K562 (cell line): ENCODE data around the gene SLC26A11. TPM values are rescaled to one million over a fixed set of nuclear protein-coding genes. Genes with fewer than 3 reads are reported as not detected.

Experiments
- ATAC-seq: fragments of 200-7000 bp; cut with Tn5 transposase; 3 replicates; pipeline ENCODE4 v1.9.1; 2020; ENCODE audit warnings: moderate library complexity
- BruUV-seq: library from RNA; stranded (reverse); fragments of 400-500 nt; replicated peaks from 2 replicates; lab custom pipeline; 2021; lab: Mats Ljungman, UMichigan
- CTCF ChIA-PET: fragments of 300-600 bp; formaldehyde crosslinking; extraction: SDS; loops from one replicate; lab custom pipeline; 2021; ENCODE audit warnings: low intra/inter-chr PET ratio; lab: Yijun Ruan, JAX
- POLR2A ChIA-PET: fragments of 300-600, 350-650 bp; sonication (Branson Sonifier 250); formaldehyde crosslinking; extraction: SDS; loops from one replicate; lab custom pipeline; 2021; ENCODE audit warnings: antibody characterized with exemption, inconsistent platforms; lab: Yijun Ruan, JAX
- DNase-seq, 4 experiments: peaks; one replicate each; pipeline versions ENCODE4 v3.0.0 to v3.0.0-alpha.2; 2011 to 2018; ENCODE audit warnings: low spot score in 3 of 4, mixed read lengths in 3 of 4; ENCODE audit errors: extremely low read depth in 1 of 4
- FAIRE-seq: peaks from 2 replicates; lab custom pipeline; 2011; peaks lifted over from hg19 to GRCh38; lab: Jason Lieb, UNC
- H2AFZ ChIP-seq: 2 replicates; pipeline ENCODE4 v1.6.0; 2011; ENCODE audit warnings: low read depth, low read length, control low read depth, inconsistent platforms
- H3K27ac ChIP-seq: fragments of 200-600 bp; 3 replicates; pipeline ENCODE4 v1.8.0; 2011; ENCODE audit warnings: low read depth, mild to moderate bottlenecking, control low read depth, inconsistent platforms, low read length, moderate library complexity, mixed read lengths; ENCODE audit errors: extremely low read depth
- H3K27me3 ChIP-seq, 2 experiments: fragments of 300-600 bp in 1 of 2; 2 replicates in 1 of 2; 3 replicates in 1 of 2; pipeline versions ENCODE4 v1.6.0 to v1.8.0; 2011; ENCODE audit warnings: inconsistent platforms in 2 of 2, low read length in 2 of 2, mild to moderate bottlenecking in 1 of 2, mixed read lengths in 1 of 2, moderate library complexity in 1 of 2; ENCODE audit not compliant: control insufficient read depth in 2 of 2, insufficient read depth in 2 of 2
- H3K36me3 ChIP-seq: fragments of 300-600 bp; 3 replicates; pipeline ENCODE4 v1.8.0; 2011; ENCODE audit warnings: mild to moderate bottlenecking, low read length, inconsistent platforms; ENCODE audit not compliant: control insufficient read depth, insufficient read depth
- H3K4me1 ChIP-seq, 2 experiments: fragments of 200-600 bp in 1 of 2; replicated peaks in 1 of 2; 2 replicates in 1 of 2; 3 replicates in 1 of 2; pipeline versions ENCODE4 v1.5.1 to v1.8.0; 2011; ENCODE audit warnings: inconsistent platforms in 2 of 2, low read length in 2 of 2, mild to moderate bottlenecking in 1 of 2, mixed read lengths in 1 of 2, moderate library complexity in 1 of 2; ENCODE audit not compliant: control insufficient read depth in 2 of 2, insufficient read depth in 2 of 2
- H3K4me2 ChIP-seq: 2 replicates; pipeline ENCODE4 v1.6.1; 2011; ENCODE audit warnings: low read length, control low read depth, inconsistent platforms, mixed read lengths; ENCODE audit not compliant: insufficient read depth
- H3K4me3 ChIP-seq: fragments of 200-600 bp; sonication (generic), shearing (Covaris generic); 2 replicates; pipeline ENCODE4 v1.5.1; 2016; ENCODE audit warnings: control low read depth, inconsistent platforms
- H3K79me2 ChIP-seq: fragments of 200-600 bp; 3 replicates; pipeline ENCODE4 v1.8.0; 2011; ENCODE audit warnings: low read length, inconsistent platforms; ENCODE audit not compliant: control insufficient read depth, insufficient read depth
- H3K9ac ChIP-seq, 2 experiments: 2 replicates each; pipeline versions ENCODE4 v1.6.0 to v1.6.1; 2011; ENCODE audit warnings: low read depth in 2 of 2, low read length in 2 of 2, control low read depth in 1 of 2, inconsistent platforms in 1 of 2, mild to moderate bottlenecking in 1 of 2, mixed read lengths in 1 of 2; ENCODE audit not compliant: insufficient read depth in 1 of 2
- H3K9me1 ChIP-seq: one replicate; pipeline ENCODE4 v1.6.0; 2011; ENCODE audit warnings: inconsistent platforms, mild to moderate bottlenecking, low read length, moderate library complexity; ENCODE audit not compliant: control insufficient read depth, insufficient read depth
- H3K9me3 ChIP-seq: replicated peaks from 2 replicates; pipeline ENCODE4 v1.5.1; 2011; ENCODE audit warnings: low read depth, low read length, inconsistent platforms; ENCODE audit not compliant: control insufficient read depth, insufficient read depth
- H4K20me1 ChIP-seq: replicated peaks from 2 replicates; pipeline ENCODE4 v1.6.1; 2011; ENCODE audit warnings: low read length, inconsistent platforms, mixed read lengths; ENCODE audit not compliant: control insufficient read depth, insufficient read depth
- MED1 ChIP-seq: sonication (generic); formaldehyde crosslinking; IDR thresholded peaks from 2 replicates; pipeline ENCODE4 v1.8.1; 2023; ENCODE audit warnings: missing genetic modification reagents, borderline replicate concordance
- NR1H2 ChIP-seq: sonication (generic); formaldehyde crosslinking; IDR thresholded peaks from 2 replicates; pipeline ENCODE4 v1.4.0; 2020; ENCODE audit warnings: mild to moderate bottlenecking, missing genetic modification reagents
- SREBF2 ChIP-seq: sonication (generic); formaldehyde crosslinking; IDR thresholded peaks from 2 replicates; pipeline ENCODE4 v1.4.0; 2020; ENCODE audit warnings: mild to moderate bottlenecking, missing genetic modification reagents
- STAT5A ChIP-seq: IDR thresholded peaks from 2 replicates; pipeline ENCODE4 v1.6.1; 2012; ENCODE audit warnings: low read length, inconsistent platforms, borderline replicate concordance
- THRAP3 ChIP-seq: fragments of 450-650 bp; IDR thresholded peaks from 2 replicates; pipeline ENCODE4 v1.6.1; 2016; ENCODE audit warnings: mild to moderate bottlenecking, inconsistent platforms, borderline replicate concordance
- WGBS: fragments of 100-300 bp; shearing (Covaris generic); methylation state at CpG from one replicate; pipeline ENCODE4 v1.1.6; 2016; ENCODE audit warnings: low coverage, mixed read lengths; ENCODE audit not compliant: insufficient coverage; ENCODE audit errors: missing lambda C conversion rate; 5-methylcytosine and 5-hydroxymethylcytosine counted together
- in situ Hi-C: fragments of 300-500 bp; cut with MboI; formaldehyde crosslinking; loops from 4 replicates; pipeline ENCODE4 v1.15.0; 2018; ENCODE audit warnings: inconsistent platforms, mixed read lengths
- intact Hi-C: fragments of 100-400 bp; cut with micrococcal nuclease; formaldehyde crosslinking; loops from 2 replicates; pipeline ENCODE4 v1.14.2; 2022
- polyA plus RNA-seq, 8 experiments: library from polyadenylated mRNA; depleted of rRNA in 4 of 8; stranded (reverse) in 5 of 8; unstranded in 3 of 8; fragments of >200 nt; fragmentation: Nextera tagmentation in 2 of 8; fragmentation: Illumina TruSeq in 1 of 8; extraction: Ambion mirVana in 2 of 8; extraction: Trizol in 1 of 8; gene quantifications; 2 replicates each; pipeline versions ENCODE4 v1.2.1 to v1.2.3, GENCODE V29; 2011 to 2014; ENCODE audit warnings: inconsistent platforms in 1 of 8, missing spikeins in 1 of 8
- total RNA-seq, 7 experiments: library from RNA; depleted of rRNA in 6 of 7; stranded (reverse); fragments of >200 nt in 6 of 7; fragmentation: Illumina TruSeq in 2 of 7; extraction: Trizol in 2 of 7; gene quantifications; 2 replicates each; pipeline versions ENCODE4 v1.2.1 to v1.2.3, GENCODE V29; 2011 to 2021; ENCODE audit warnings: low replicate concordance in 1 of 7
- TF ChIP-seq, protein P1 (sequence below), 2 experiments: fragments of 250-450 bp in 1 of 2; fragments of 450-650 bp in 1 of 2; sonication (Bioruptor Pico) in 1 of 2; IDR thresholded peaks; 2 replicates each; pipeline versions ENCODE4 v1.6.1 to v1.8.0; 2016 to 2021; ENCODE audit warnings: mild to moderate bottlenecking in 2 of 2, moderate library complexity in 2 of 2, missing compliant biosample characterization in 1 of 2, missing genetic modification characterization in 1 of 2
- TF ChIP-seq, protein P2 (sequence below), 2 experiments: fragments of 450-650 bp; formaldehyde crosslinking in 1 of 2; IDR thresholded peaks; 2 replicates each; pipeline versions ENCODE4 v1.4.0 to v1.6.1; 2014 to 2020; ENCODE audit warnings: mild to moderate bottlenecking in 2 of 2, borderline replicate concordance in 1 of 2, low read depth in 1 of 2
- TF ChIP-seq, protein P3 (sequence below): sonication (generic); formaldehyde crosslinking; IDR thresholded peaks from 2 replicates; pipeline ENCODE4 v1.8.0; 2022; ENCODE audit warnings: missing genetic modification reagents, mild to moderate bottlenecking, moderate library complexity, borderline replicate concordance

The SLC26A11 gene
- total and polyA plus RNA-seq, 9 of the 15 experiments (the other 6 are each of a cell fraction or from before 2014, with no cell fraction given) = 0.06 to 3.1 (median 1.2) TPM; not detected in 1

DNA sequence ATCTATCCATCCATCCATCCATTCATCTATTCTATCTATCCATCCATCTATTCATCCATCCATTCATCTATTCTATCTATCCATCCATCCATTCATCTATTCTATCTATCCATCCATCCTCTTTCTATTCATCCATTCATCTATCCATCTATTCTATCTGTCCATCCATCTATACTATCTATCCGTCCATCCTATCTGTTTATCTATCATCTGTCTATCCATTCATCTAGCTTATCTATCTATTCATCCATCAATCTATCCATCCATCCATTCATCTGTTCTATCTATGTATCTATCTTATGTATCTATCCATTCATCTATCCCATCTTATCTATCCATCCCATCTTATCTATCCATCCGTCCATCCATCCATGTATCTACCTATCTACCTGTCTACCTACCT lies 49.2 kb downstream of the SLC26A11 start (continued):
- TF ChIP-seq, protein P1, sequence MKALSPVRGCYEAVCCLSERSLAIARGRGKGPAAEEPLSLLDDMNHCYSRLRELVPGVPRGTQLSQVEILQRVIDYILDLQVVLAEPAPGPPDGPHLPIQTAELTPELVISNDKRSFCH (CRISPR knock-in tag; IDR thresholded peaks at IDR 0.05) = no peak
- TF ChIP-seq, protein P1 (tag; IDR thresholded peaks at IDR 0.05) = no peak
- peak; percentile 84; the same call in 1 of the 2 replicates for TF ChIP-seq THRAP3

DNA sequence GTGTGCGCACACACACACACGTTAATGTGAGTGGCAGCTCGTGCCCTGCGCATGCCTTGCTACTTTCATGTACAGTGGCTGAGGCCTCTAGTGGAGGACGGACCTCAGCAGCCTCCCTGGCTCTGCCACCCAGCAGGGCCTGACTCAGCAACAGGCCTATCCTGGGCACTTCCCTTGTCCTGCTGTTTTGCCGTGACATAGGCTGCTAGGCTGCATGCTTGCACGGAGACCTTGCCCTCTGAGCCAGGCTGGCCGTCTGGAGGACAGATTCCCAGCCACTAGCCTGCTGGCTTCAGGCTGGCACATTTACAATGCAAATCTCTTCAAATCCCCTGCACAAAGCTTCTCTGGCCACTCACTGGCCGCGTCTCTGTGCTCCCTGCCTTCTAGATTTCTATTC lies 49.9 kb downstream of the SLC26A11 start:
- FAIRE-seq (no peak), ATAC-seq (no peak), DNase-seq (no peak)
- H2AFZ ChIP-seq = no peak overlapping the region
- H3K27me3 ChIP-seq = no peaks in the 10 kb centered on the region
- no peak overlapping the region for H3K4me3 ChIP-seq
- H3K9me1 ChIP-seq = no peaks in the 10 kb centered on the region
- no peaks in the 10 kb centered on the region for H3K9me3 ChIP-seq
- no TSS peak for BruUV-seq
- H4K20me1 ChIP-seq = no peaks in the 10 kb centered on the region
- H3K36me3 ChIP-seq = peaks cover 15% of the 10 kb centered on the region; the same call in 2 of the 3 replicates
- H3K4me1 ChIP-seq = peaks cover 0 to 9% of the 10 kb centered on the region in 2 experiments; a peak in 2 of 5 replicates
- H3K9ac ChIP-seq = no peak overlapping the region
- WGBS = 78% methylated on average over 10 of the region's 10 CpGs
- CTCF ChIA-PET = no interaction called here
- no peak overlapping the region for H3K4me2 ChIP-seq
- H3K79me2 ChIP-seq = no peaks in the 10 kb centered on the region
- in situ Hi-C loops = no loop called here
- intact Hi-C loops = no loop called here
- POLR2A ChIA-PET = interaction anchor here (1.4 kb wide), 1 partner anchor 8 kb away, joined by 5 read pairs; no protein-coding TSS in a partner anchor
- no peak overlapping the region for H3K27ac ChIP-seq
- TF ChIP-seq STAT5A (no peak), MED1 (no peak), NR1H2 (CRISPR knock-in tag) (no peak), SREBF2 (CRISPR knock-in tag) (no peak)
- TF ChIP-seq, protein P2, sequence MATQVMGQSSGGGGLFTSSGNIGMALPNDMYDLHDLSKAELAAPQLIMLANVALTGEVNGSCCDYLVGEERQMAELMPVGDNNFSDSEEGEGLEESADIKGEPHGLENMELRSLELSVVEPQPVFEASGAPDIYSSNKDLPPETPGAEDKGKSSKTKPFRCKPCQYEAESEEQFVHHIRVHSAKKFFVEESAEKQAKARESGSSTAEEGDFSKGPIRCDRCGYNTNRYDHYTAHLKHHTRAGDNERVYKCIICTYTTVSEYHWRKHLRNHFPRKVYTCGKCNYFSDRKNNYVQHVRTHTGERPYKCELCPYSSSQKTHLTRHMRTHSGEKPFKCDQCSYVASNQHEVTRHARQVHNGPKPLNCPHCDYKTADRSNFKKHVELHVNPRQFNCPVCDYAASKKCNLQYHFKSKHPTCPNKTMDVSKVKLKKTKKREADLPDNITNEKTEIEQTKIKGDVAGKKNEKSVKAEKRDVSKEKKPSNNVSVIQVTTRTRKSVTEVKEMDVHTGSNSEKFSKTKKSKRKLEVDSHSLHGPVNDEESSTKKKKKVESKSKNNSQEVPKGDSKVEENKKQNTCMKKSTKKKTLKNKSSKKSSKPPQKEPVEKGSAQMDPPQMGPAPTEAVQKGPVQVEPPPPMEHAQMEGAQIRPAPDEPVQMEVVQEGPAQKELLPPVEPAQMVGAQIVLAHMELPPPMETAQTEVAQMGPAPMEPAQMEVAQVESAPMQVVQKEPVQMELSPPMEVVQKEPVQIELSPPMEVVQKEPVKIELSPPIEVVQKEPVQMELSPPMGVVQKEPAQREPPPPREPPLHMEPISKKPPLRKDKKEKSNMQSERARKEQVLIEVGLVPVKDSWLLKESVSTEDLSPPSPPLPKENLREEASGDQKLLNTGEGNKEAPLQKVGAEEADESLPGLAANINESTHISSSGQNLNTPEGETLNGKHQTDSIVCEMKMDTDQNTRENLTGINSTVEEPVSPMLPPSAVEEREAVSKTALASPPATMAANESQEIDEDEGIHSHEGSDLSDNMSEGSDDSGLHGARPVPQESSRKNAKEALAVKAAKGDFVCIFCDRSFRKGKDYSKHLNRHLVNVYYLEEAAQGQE (IDR thresholded peaks at IDR 0.05; ENCODE audit: borderline replicate concordance) = no peak
- TF ChIP-seq, protein P2 (CRISPR knock-in tag; IDR thresholded peaks at IDR 0.05; ENCODE audit: low read depth) = no peak
- TF ChIP-seq, protein P3, sequence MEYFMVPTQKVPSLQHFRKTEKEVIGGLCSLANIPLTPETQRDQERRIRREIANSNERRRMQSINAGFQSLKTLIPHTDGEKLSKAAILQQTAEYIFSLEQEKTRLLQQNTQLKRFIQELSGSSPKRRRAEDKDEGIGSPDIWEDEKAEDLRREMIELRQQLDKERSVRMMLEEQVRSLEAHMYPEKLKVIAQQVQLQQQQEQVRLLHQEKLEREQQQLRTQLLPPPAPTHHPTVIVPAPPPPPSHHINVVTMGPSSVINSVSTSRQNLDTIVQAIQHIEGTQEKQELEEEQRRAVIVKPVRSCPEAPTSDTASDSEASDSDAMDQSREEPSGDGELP (CRISPR knock-in tag) = 0 out of 2 replicates have a peak, but pooled peaks have one; percentile 12
